IMR-90 (cell line): ENCODE data around the gene TMEM81. TPM values are rescaled to one million over a fixed set of nuclear protein-coding genes. Genes with fewer than 3 reads are reported as not detected.

Experiments used
- ATAC-seq: fragments of 200-7000 bp; cut with Tn5 transposase; 2 replicates; pipeline ENCODE4 v1.9.1; 2020; ENCODE audit warnings: low read depth, mild to moderate bottlenecking, moderate library complexity
- BruUV-seq: library from RNA; stranded (reverse); fragments of 400-500 nt; replicated peaks from 2 replicates; lab custom pipeline; 2021; lab: Mats Ljungman, UMichigan
- CTCF ChIA-PET: fragments of 300-600 bp; formaldehyde crosslinking; extraction: SDS; loops from one replicate; lab custom pipeline; 2021; ENCODE audit warnings: antibody characterized with exemption; lab: Yijun Ruan, JAX
- POLR2A ChIA-PET: fragments of 300-600 bp; sonication (Branson Sonifier 250); formaldehyde crosslinking; loops from one replicate; lab custom pipeline; 2022; ENCODE audit warnings: antibody characterized with exemption; ENCODE audit not compliant: unreplicated experiment; lab: Charles Lee
- DNase-seq: peaks from one replicate; pipeline ENCODE4 v3.0.0; 2013
- H2AFZ ChIP-seq: replicated peaks from 2 replicates; pipeline ENCODE3; 2013; ENCODE audit warnings: low read length, mild to moderate bottlenecking; ENCODE audit not compliant: poor library complexity
- H2AK5ac ChIP-seq: 2 replicates; pipeline ENCODE4 v1.6.1; 2013; ENCODE audit warnings: low read depth, low read length, inconsistent platforms
- H2AK9ac ChIP-seq: replicated peaks from 2 replicates; pipeline ENCODE3; 2013; ENCODE audit warnings: mild to moderate bottlenecking, low read depth, low read length, moderate library complexity; ENCODE audit not compliant: poor library complexity
- H2BK120ac ChIP-seq: 2 replicates; pipeline ENCODE4 v1.6.1; 2013; ENCODE audit warnings: low read depth, low read length, inconsistent platforms
- H2BK15ac ChIP-seq: 3 replicates; pipeline ENCODE4 v1.6.1; 2013; ENCODE audit warnings: low read depth, low read length, inconsistent platforms
- H2BK20ac ChIP-seq: 2 replicates; pipeline ENCODE4 v1.6.1; 2013; ENCODE audit warnings: low read depth, mild to moderate bottlenecking, inconsistent platforms, low read length, moderate library complexity
- H2BK5ac ChIP-seq: 2 replicates; pipeline ENCODE4 v1.6.1; 2013; ENCODE audit warnings: mild to moderate bottlenecking, low read depth, low read length, inconsistent platforms; ENCODE audit not compliant: poor library complexity, severe bottlenecking
- H3K14ac ChIP-seq: replicated peaks from 2 replicates; pipeline ENCODE4 v1.6.1; 2013; ENCODE audit warnings: low read depth, low read length, inconsistent platforms
- H3K18ac ChIP-seq: 2 replicates; pipeline ENCODE4 v1.6.1; 2013; ENCODE audit warnings: low read depth, low read length, control low read depth
- H3K23ac ChIP-seq: 2 replicates; pipeline ENCODE4 v1.6.1; 2013; ENCODE audit warnings: low read depth, low read length, inconsistent platforms
- H3K27ac ChIP-seq: 2 replicates; pipeline ENCODE4 v1.5.1; 2013; ENCODE audit warnings: mild to moderate bottlenecking, control low read depth, low read length; ENCODE audit not compliant: insufficient read depth
- H3K27me3 ChIP-seq: 2 replicates; pipeline ENCODE4 v1.6.1; 2013; ENCODE audit warnings: low read length; ENCODE audit not compliant: control insufficient read depth, insufficient read depth
- H3K36me3 ChIP-seq: 2 replicates; pipeline ENCODE4 v1.6.1; 2013; ENCODE audit warnings: low read length, mixed read lengths; ENCODE audit not compliant: control insufficient read depth, insufficient read depth
- H3K4ac ChIP-seq: 2 replicates; pipeline ENCODE4 v1.6.1; 2013; ENCODE audit warnings: low read depth, low read length, inconsistent platforms
- H3K4me1 ChIP-seq: 2 replicates; pipeline ENCODE4 v1.6.1; 2013; ENCODE audit warnings: low read length, mixed read lengths; ENCODE audit not compliant: control insufficient read depth, insufficient read depth
- H3K4me2 ChIP-seq: 2 replicates; pipeline ENCODE4 v1.6.1; 2013; ENCODE audit warnings: low read depth, mild to moderate bottlenecking, control low read depth, low read length, moderate library complexity
- H3K4me3 ChIP-seq: 2 replicates; pipeline ENCODE4 v1.5.1; 2013; ENCODE audit warnings: low read depth, mild to moderate bottlenecking, control low read depth, low read length, moderate library complexity; ENCODE audit not compliant: insufficient read depth
- H3K56ac ChIP-seq: 2 replicates; pipeline ENCODE4 v1.6.1; 2013; ENCODE audit warnings: low read length, inconsistent platforms; ENCODE audit not compliant: insufficient read depth; ENCODE audit errors: extremely low read depth
- H3K79me1 ChIP-seq, 2 experiments: 2 replicates each; pipeline ENCODE4 v1.6.1; 2013; ENCODE audit warnings: low read length in 2 of 2, inconsistent platforms in 1 of 2, low read depth in 1 of 2
- H3K9ac ChIP-seq: 2 replicates; pipeline ENCODE4 v1.6.1; 2013; ENCODE audit warnings: low read depth, low read length, control low read depth
- H3K9me1 ChIP-seq: 2 replicates; pipeline ENCODE4 v1.6.1; 2013; ENCODE audit warnings: low read length, inconsistent platforms; ENCODE audit not compliant: insufficient read depth
- H3K9me3 ChIP-seq: 2 replicates; pipeline ENCODE4 v1.6.1; 2013; ENCODE audit warnings: low read length; ENCODE audit not compliant: control insufficient read depth, insufficient read depth
- H4K20me1 ChIP-seq: 2 replicates; pipeline ENCODE4 v1.6.1; 2013; ENCODE audit warnings: low read length, inconsistent platforms; ENCODE audit not compliant: insufficient read depth
- H4K5ac ChIP-seq: 2 replicates; pipeline ENCODE4 v1.6.1; 2013; ENCODE audit warnings: mild to moderate bottlenecking, low read depth, low read length, control low read depth
- H4K8ac ChIP-seq, 2 experiments: 2 replicates each; pipeline ENCODE4 v1.6.1; 2013; ENCODE audit warnings: low read depth in 2 of 2, low read length in 2 of 2, control low read depth in 1 of 2, inconsistent platforms in 1 of 2
- H4K91ac ChIP-seq: 2 replicates; pipeline ENCODE4 v1.6.1; 2013; ENCODE audit warnings: low read depth, low read length, inconsistent platforms; ENCODE audit not compliant: insufficient read depth
- CHD1 ChIP-seq: IDR thresholded peaks from 2 replicates; pipeline ENCODE4 v1.6.1; 2012; ENCODE audit warnings: low read depth, low read length, improper control_type of control experiment
- POLR2A ChIP-seq: IDR thresholded peaks from 2 replicates; pipeline ENCODE4 v1.6.1; 2012; ENCODE audit warnings: mild to moderate bottlenecking, low read depth, low read length
- SMC3 ChIP-seq: fragments of 150-350 bp; IDR thresholded peaks from 2 replicates; pipeline ENCODE4 v1.6.1; 2016; ENCODE audit warnings: low read depth, mild to moderate bottlenecking, antibody characterized with exemption, low read length, moderate library complexity
- WGBS, 2 experiments: methylation state at CpG; one replicate each; pipeline versions ENCODE4 v1.1.5 to v1.1.7; 2013; ENCODE audit warnings: missing lambda C conversion rate in 2 of 2; ENCODE audit not compliant: insufficient read length in 1 of 2; ENCODE audit errors: extremely low coverage in 2 of 2; 5-methylcytosine and 5-hydroxymethylcytosine counted together
- dilution Hi-C: fragments of 300-500 bp; cut with HindIII; formaldehyde crosslinking; loops from one replicate; pipeline ENCODE4 v1.14.3; 2018; ENCODE audit warnings: low sequenced_read_pairs; ENCODE audit not compliant: unreplicated experiment
- in situ Hi-C: fragments of 300-500 bp; cut with MboI; formaldehyde crosslinking; loops from 3 replicates; pipeline ENCODE4 v1.14.3; 2019; ENCODE audit warnings: low sequenced_read_pairs, inconsistent platforms, mixed read lengths
- intact Hi-C: fragments of 100-400 bp; cut with micrococcal nuclease; formaldehyde crosslinking; loops from 2 replicates; pipeline ENCODE4 v1.10.0; 2022
- polyA plus RNA-seq, 3 experiments: library from polyadenylated mRNA; depleted of rRNA; stranded (reverse); fragments of >200 nt; gene quantifications; 2 replicates each; pipeline ENCODE4 v1.2.3, GENCODE V29; 2012; ENCODE audit warnings: low replicate concordance in 1 of 3
- total RNA-seq: library from RNA; depleted of rRNA; stranded (reverse); fragments of >200 nt; gene quantifications from 2 replicates; pipeline ENCODE4 v1.2.3, GENCODE V29; 2012
- TF ChIP-seq, protein P1 (sequence below): fragments of 150-350 bp; IDR thresholded peaks from 2 replicates; pipeline ENCODE4 v1.6.1; 2017; ENCODE audit warnings: mild to moderate bottlenecking, antibody characterized with exemption, low read length, low read depth

The TMEM81 gene
- total and polyA plus RNA-seq, 2 of the 4 experiments (the other 2 are of a cell fraction) = 1.5 to 1.8 TPM

DNA sequence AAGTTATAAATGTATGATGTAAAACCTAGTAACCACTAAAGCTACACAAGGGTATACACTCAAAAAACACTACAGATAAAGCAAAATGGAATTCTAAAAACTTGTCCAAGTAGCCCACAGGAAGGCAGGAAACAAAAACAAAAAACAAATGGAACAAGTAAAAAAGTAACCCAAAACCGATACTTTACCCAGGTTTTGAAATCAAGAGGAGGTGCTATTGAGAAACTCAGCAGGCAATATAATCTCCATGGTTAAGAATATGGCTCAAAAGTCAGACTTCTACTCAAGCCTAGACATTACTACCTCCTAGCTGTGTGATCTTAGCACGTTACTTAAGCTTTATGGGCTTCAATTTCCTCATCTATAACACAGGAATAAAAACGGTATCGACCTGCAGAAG, 24.2 kb upstream of the TMEM81 start:
- H4K20me1 ChIP-seq = no peaks in the 10 kb centered on the region
- ATAC-seq (peak; percentile 24; the same call in 1 of the 2 replicates), DNase-seq (no peak)
- H3K9me3 ChIP-seq = no peaks in the 10 kb centered on the region
- ChIA-PET POLR2A (no interaction called here), CTCF (interaction anchor here (1.1 to 1.3 kb wide), 2 partner anchors 9 to 10 kb away, joined by 3 read pairs; no protein-coding TSS in a partner anchor)
- no peak overlapping the region for H3K4ac ChIP-seq
- H2BK120ac ChIP-seq = no peak overlapping the region
- H2AK5ac ChIP-seq = no peak overlapping the region
- no peak overlapping the region for H3K56ac ChIP-seq
- no peak overlapping the region for H4K5ac ChIP-seq
- H3K18ac ChIP-seq = no peak overlapping the region
- H3K23ac ChIP-seq = no peak overlapping the region
- no peak overlapping the region for H4K8ac ChIP-seq
- no peak overlapping the region for H3K14ac ChIP-seq
- H2BK20ac ChIP-seq = no peak overlapping the region
- no peak overlapping the region for H3K4me3 ChIP-seq
- no peak overlapping the region for H3K9ac ChIP-seq
- H3K4me2 ChIP-seq = no peak overlapping the region
- peaks cover 16% of the 10 kb centered on the region in 2 experiments; a peak in 3 of 4 replicates for H3K79me1 ChIP-seq
- H2AFZ ChIP-seq = no peak overlapping the region
- dilution Hi-C loops = no loop called here
- no TSS peak for BruUV-seq
- H3K27ac ChIP-seq = no peak overlapping the region
- H2AK9ac ChIP-seq = no peak overlapping the region
- intact Hi-C loops = no loop called here
- no peaks in the 10 kb centered on the region for H3K4me1 ChIP-seq
- WGBS, 2 experiments = no CpG with 5 or more reads among the region's 4 CpGs
- no peaks in the 10 kb centered on the region for H3K27me3 ChIP-seq
- no peak overlapping the region for H2BK15ac ChIP-seq
- in situ Hi-C loops = no loop called here
- TF ChIP-seq POLR2A (no peak), SMC3 (no peak), CHD1 (no peak)
- TF ChIP-seq, protein P1, sequence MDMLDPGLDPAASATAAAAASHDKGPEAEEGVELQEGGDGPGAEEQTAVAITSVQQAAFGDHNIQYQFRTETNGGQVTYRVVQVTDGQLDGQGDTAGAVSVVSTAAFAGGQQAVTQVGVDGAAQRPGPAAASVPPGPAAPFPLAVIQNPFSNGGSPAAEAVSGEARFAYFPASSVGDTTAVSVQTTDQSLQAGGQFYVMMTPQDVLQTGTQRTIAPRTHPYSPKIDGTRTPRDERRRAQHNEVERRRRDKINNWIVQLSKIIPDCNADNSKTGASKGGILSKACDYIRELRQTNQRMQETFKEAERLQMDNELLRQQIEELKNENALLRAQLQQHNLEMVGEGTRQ = no peak
- H2BK5ac ChIP-seq = no peak overlapping the region
- peaks cover 5% of the 10 kb centered on the region for H3K9me1 ChIP-seq
- H4K91ac ChIP-seq = no peak overlapping the region
- H3K36me3 ChIP-seq = peaks cover 26% of the 10 kb centered on the region
